A673 (cell line): ENCODE data around the gene AHNAK2.

Experiments used
- CTCF ChIP-seq: fragments of 300-800, 200-600 bp; sonication (generic); conservative IDR thresholded peaks from 2 replicates; pipeline ENCODE4 v1.5.1; 2017; ENCODE audit warnings: low read depth, mild to moderate bottlenecking, antibody characterized with exemption, low read length, moderate library complexity, mixed read lengths
- EZH2 ChIP-seq: fragments of 200-600 bp; sonication (generic); IDR thresholded peaks from 2 replicates; pipeline ENCODE4 v1.6.1; 2017; ENCODE audit warnings: borderline replicate concordance, low read depth, mild to moderate bottlenecking, mixed read lengths, antibody characterized with exemption, low read length; ENCODE audit not compliant: poor library complexity, severe bottlenecking

GRCh38 chr14:104889375-104889757 is 88.8 kb downstream of the AHNAK2 start:
- TF ChIP-seq CTCF (no peak), EZH2 (no peak)
